ENCODE data around the gene RPS26. TPM values are rescaled to one million over a fixed set of nuclear protein-coding genes. Genes with fewer than 3 reads are reported as not detected.

Gene RPS26
- total and polyA plus RNA-seq, 9 of the 15 experiments (the other 6 are each of a cell fraction or from before 2014, with no cell fraction given) = 70.2 to 1,589 (median 852) TPM

DNA sequence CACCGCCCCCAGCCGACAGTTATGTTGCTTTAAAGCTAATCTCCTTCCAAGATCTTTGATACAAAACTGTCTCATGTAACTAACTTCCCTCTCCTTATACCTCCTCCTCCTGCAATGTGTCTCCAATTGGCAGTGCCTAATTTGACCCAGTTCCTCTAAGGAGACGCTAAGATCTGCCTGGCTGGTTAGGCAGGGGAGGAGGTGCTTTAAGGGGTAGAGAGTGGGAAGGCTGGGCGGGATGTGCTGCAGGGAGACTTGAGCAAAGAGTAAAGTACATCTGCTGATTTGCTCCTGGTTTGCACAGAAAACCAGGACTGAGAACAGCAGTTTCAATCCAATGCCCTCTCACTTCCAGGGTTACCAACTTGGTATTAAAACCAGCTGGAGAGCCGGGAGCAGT lies 28.2 kb upstream of the RPS26 start (continued):
- TF ChIP-seq TOE1 (IDR thresholded peaks at IDR 0.05; ENCODE audit: borderline replicate concordance) = no peak
- no peak for TF ChIP-seq TOE1 (CRISPR knock-in tag; IDR thresholded peaks at IDR 0.05; ENCODE audit: borderline replicate concordance, low read depth)
- TF ChIP-seq MTF1 (CRISPR knock-in tag; IDR thresholded peaks at IDR 0.05; ENCODE audit: borderline replicate concordance) = no peak
- TF ChIP-seq SIX5 (IDR thresholded peaks at IDR 0.05; ENCODE audit: borderline replicate concordance in 1 of 2, insufficient read depth in 1 of 2, low read depth in 1 of 2, low read length in 2 of 2) = no peak
- no peak for TF ChIP-seq HMG20A (CRISPR knock-in tag; conservative IDR thresholded peaks at IDR 0.05)

DNA sequence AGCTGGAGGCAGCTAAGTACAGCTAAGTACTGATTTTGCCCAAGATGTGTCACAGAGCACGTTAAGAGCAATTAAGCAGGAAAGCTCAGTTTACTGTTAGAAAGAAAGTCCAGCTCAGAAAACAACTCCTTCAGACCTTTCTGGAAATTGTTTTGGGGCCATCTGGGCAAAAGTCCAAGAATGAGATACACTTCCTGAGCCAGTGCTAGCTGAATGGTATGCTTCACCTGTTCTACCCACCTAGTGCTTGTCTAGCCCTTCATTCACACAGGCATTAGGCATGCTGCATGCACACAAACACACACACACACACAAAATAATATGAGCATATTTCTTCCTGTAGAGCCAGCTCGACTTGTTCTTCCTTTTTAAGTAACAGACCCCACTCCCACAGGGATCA lies 27.5 kb upstream of the RPS26 start:
- no peak overlapping the region for H3K27ac ChIP-seq (ENCODE audit: extremely low read depth, low read depth, low read length)
- H3K9me1 ChIP-seq (ENCODE audit: control insufficient read depth, insufficient read depth, low read length) = no peaks in the 10 kb centered on the region
- no peak overlapping the region for H2AFZ ChIP-seq (ENCODE audit: low read depth, low read length)
- peaks cover 1% of the 10 kb centered on the region; the same call in 1 of the 3 replicates for H3K79me2 ChIP-seq (ENCODE audit: control insufficient read depth, insufficient read depth, low read length)
- H3K27me3 ChIP-seq (ENCODE audit: control insufficient read depth in 2 of 2, insufficient read depth in 2 of 2, low read length in 2 of 2) = no peaks in the 10 kb centered on the region
- H3K36me3 ChIP-seq (ENCODE audit: control insufficient read depth, insufficient read depth, low read length) = no peaks in the 10 kb centered on the region
- no peak overlapping the region for H3K4me2 ChIP-seq (ENCODE audit: insufficient read depth, low read length)
- no peaks in the 10 kb centered on the region for H4K20me1 ChIP-seq (replicated peaks; ENCODE audit: control insufficient read depth, insufficient read depth, low read length)
- H3K9ac ChIP-seq (ENCODE audit: insufficient read depth in 1 of 2, low read depth in 2 of 2, low read length in 2 of 2) = no peak overlapping the region
- TF ChIP-seq ZNF217 (CRISPR knock-in tag; IDR thresholded peaks at IDR 0.05) (no peak), NFIC (IDR thresholded peaks at IDR 0.05) (peak; percentile 59)
- peaks cover 0 to 38% of the 10 kb centered on the region in 2 experiments; a peak in 3 of 5 replicates for H3K4me1 ChIP-seq (replicated peaks in 1 of 2; ENCODE audit: control insufficient read depth in 2 of 2, insufficient read depth in 2 of 2, low read length in 2 of 2)
- ATAC-seq (no peak), DNase-seq (ENCODE audit: extremely low read depth in 1 of 4, low spot score in 3 of 4) (no peak), FAIRE-seq (peak; percentile 54)
- intact Hi-C loops (cut with micrococcal nuclease) (no loop called here), in situ Hi-C loops (cut with MboI) (no loop called here)
- 18% methylated on average over 2 of the region's 2 CpGs for WGBS (ENCODE audit: insufficient coverage, low coverage, missing lambda C conversion rate)
- POLR2A ChIA-PET = interaction anchor here (1.0 to 1.5 kb wide), 3 partner anchors 14 to 18 kb away, joined by 3 to 5 read pairs (median 4); partner anchors contain the start of gene SUOX
- CTCF ChIA-PET (ENCODE audit: low intra/inter-chr PET ratio) = interaction anchor here (0.6 kb wide), 1 partner anchor 20 kb away, joined by 4 read pairs; no protein-coding TSS in a partner anchor
- no peaks in the 10 kb centered on the region for H3K9me3 ChIP-seq (replicated peaks; ENCODE audit: control insufficient read depth, insufficient read depth, low read depth, low read length)
- BruUV-seq (replicated peaks) = no TSS peak
- H3K4me3 ChIP-seq = no peak overlapping the region
